Lung (tissue), 12 donors: ENCODE results near the gene HLA-A. TPM values are rescaled to one million over a fixed set of nuclear protein-coding genes. Genes with fewer than 3 reads are reported as not detected.
A peak's percentile ranks its signal among the peaks of the same experiment; 100 is the strongest.

Experiments used
- ATAC-seq: fragments of 200-7000 bp; cut with Tn5 transposase; one replicate; pipeline ENCODE4 v1.9.1; 2020; ENCODE audit warnings: moderate number of reproducible peaks; ENCODE audit not compliant: insufficient read depth, low FRiP score
- DNase-seq, 3 donors: peaks; one replicate each; pipeline ENCODE4 v3.0.0-alpha.2; 2013 to 2017
- H3K27ac ChIP-seq, 2 donors: one replicate each; pipeline ENCODE4 v1.5.1; 2013; ENCODE audit warnings: mild to moderate bottlenecking in 2 of 2, moderate library complexity in 2 of 2, control low read depth in 1 of 2, inconsistent platforms in 1 of 2, low read depth in 1 of 2, low read length in 1 of 2
- H3K27me3 ChIP-seq, 3 donors: one replicate each; pipeline ENCODE4 v1.5.1; 2013; ENCODE audit warnings: low read length in 2 of 3; ENCODE audit not compliant: control insufficient read depth in 3 of 3, insufficient read depth in 3 of 3
- H3K36me3 ChIP-seq, 4 donors: one replicate each; pipeline ENCODE4 v1.5.1; 2013; ENCODE audit warnings: low read length in 4 of 4, mild to moderate bottlenecking in 1 of 4, moderate library complexity in 1 of 4; ENCODE audit not compliant: control insufficient read depth in 4 of 4, insufficient read depth in 4 of 4
- H3K4me1 ChIP-seq, 5 donors: one replicate each; pipeline ENCODE4 v1.5.1; 2013; ENCODE audit warnings: low read length in 5 of 5, mild to moderate bottlenecking in 2 of 5, moderate library complexity in 1 of 5; ENCODE audit not compliant: control insufficient read depth in 5 of 5, insufficient read depth in 5 of 5
- H3K4me3 ChIP-seq: one replicate; pipeline ENCODE4 v1.5.1; 2013; ENCODE audit warnings: mild to moderate bottlenecking, control low read depth, moderate library complexity
- H3K9ac ChIP-seq, 2 donors: one replicate each; pipeline ENCODE4 v1.5.1; 2013; ENCODE audit warnings: low read length in 2 of 2, control low read depth in 1 of 2; ENCODE audit not compliant: insufficient read depth in 1 of 2
- H3K9me3 ChIP-seq, 4 donors: one replicate each; pipeline ENCODE4 v1.5.1; 2013; ENCODE audit warnings: low read length in 3 of 4, mild to moderate bottlenecking in 1 of 4, moderate library complexity in 1 of 4; ENCODE audit not compliant: control insufficient read depth in 4 of 4, insufficient read depth in 3 of 4
- CTCF ChIP-seq: IDR thresholded peaks from 2 replicates; pipeline ENCODE4 v1.5.1; 2012; ENCODE audit warnings: mild to moderate bottlenecking; ENCODE audit errors: control extremely low read depth, extremely low read depth
- WGBS, 2 donors: extraction: QIAGEN DNeasy Blood & Tissue Kit; methylation state at CpG; one replicate each; pipeline ENCODE4 v1.1.7; 2013; 5-methylcytosine and 5-hydroxymethylcytosine counted together
- polyA plus RNA-seq, 2 donors: library from polyadenylated mRNA; stranded (reverse); fragments of 200-250 nt; gene quantifications; one replicate each; pipeline ENCODE4 v1.2.1, GENCODE V29; 2013
- total RNA-seq, 2 donors: library from RNA; depleted of rRNA in 1 of 2; stranded (reverse); fragments of >200 nt in 1 of 2; gene quantifications; one replicate each; pipeline ENCODE4 v1.2.1, GENCODE V29; 2014 to 2021
- donor health status: control.
- donor health status: control.
- donor health status: Bipolar disorder and iron deficiency.
- donor health status: healthy.
- donor health status: DM: yes; HTN: yes; CAD: no.

Gene HLA-A
- total and polyA plus RNA-seq, 4 donors, result 320 to 3,222 (median 711) TPM

GRCh38 chr6:29924731-29925130, 17.6 kb upstream of the HLA-A start:
- no peak for ATAC-seq
- no peak overlapping the region for H3K27ac ChIP-seq
- no peaks in the 10 kb centered on the region for H3K27me3 ChIP-seq
- peaks cover 0 to 9% (median 0%) of the 10 kb centered on the region in 5 donors for H3K4me1 ChIP-seq
- no peak for DNase-seq
- WGBS, 2 donors, result 61 to 84% methylated on average over 3 of the region's 3 CpGs
- H3K4me3 ChIP-seq, result no peak overlapping the region
- no peaks in the 10 kb centered on the region for H3K9me3 ChIP-seq
- no peak for TF ChIP-seq CTCF
- H3K36me3 ChIP-seq, result no peaks in the 10 kb centered on the region
- no peak overlapping the region for H3K9ac ChIP-seq

DNA sequence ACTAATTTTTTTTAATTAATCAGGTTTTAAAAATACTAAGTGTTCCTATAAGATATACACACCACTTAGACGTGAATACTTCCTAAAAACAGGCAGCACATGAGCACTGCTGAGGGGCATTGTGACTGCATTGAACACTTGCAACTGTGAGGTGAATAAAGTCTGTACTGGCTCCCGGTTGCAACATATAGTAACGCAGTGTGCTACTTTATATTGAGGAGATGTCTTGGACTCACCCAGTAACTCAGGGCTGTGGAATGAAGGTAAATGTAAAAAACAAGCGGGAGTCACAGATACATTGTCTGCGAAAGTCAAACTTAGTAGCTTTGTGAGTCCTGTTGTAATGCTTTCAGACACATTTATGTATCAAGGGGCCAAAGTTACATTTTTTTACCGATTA, 17.0 kb upstream of the HLA-A start:
- Histone ChIP-seq H3K27me3 (no peaks in the 10 kb centered on the region), H3K9me3 (no peaks in the 10 kb centered on the region), H3K36me3 (no peaks in the 10 kb centered on the region), H3K9ac (no peak overlapping the region), H3K27ac (no peak overlapping the region), H3K4me1 (peaks cover 0 to 9% (median 0%) of the 10 kb centered on the region in 5 donors), H3K4me3 (no peak overlapping the region)
- 65 to 72% methylated on average over 6 of the region's 6 CpGs for WGBS, 2 donors
- DNase-seq, result no peak
- no peak for TF ChIP-seq CTCF
- ATAC-seq, result no peak

- H3K4me1 ChIP-seq, result peaks cover 0 to 9% (median 0%) of the 10 kb centered on the region in 5 donors
- peak overlapping the region; percentile 58 to 98 for H3K27ac ChIP-seq
- no peaks in the 10 kb centered on the region for H3K36me3 ChIP-seq
- no peaks in the 10 kb centered on the region for H3K9me3 ChIP-seq
- H3K27me3 ChIP-seq, result no peaks in the 10 kb centered on the region
- WGBS, 2 donors, result 51 to 67% methylated on average over 24 of the region's 24 CpGs
- H3K9ac ChIP-seq, result peak overlapping the region; percentile 81 to 89
- no peak for TF ChIP-seq CTCF
- DNase-seq, result peak in 2 of 3 donors; percentile 1 to 80
- peak; percentile 30 for ATAC-seq
- H3K4me3 ChIP-seq, result peak overlapping the region; percentile 68
Measured at GRCh38 chr6:29925727-29926412, 16.5 kb upstream of the HLA-A start.
